GM23248 (cell line): ENCODE data around the gene RAB4B. TPM values are rescaled to one million over a fixed set of nuclear protein-coding genes. Genes with fewer than 3 reads are reported as not detected.

ENCODE experiments used
- DNase-seq: peaks from one replicate; pipeline ENCODE4 v3.0.0-alpha.2; 2015
- H2AFZ ChIP-seq: fragments of 200-600 bp; sonication (generic); 2 replicates; pipeline ENCODE4 v1.6.1; 2016; ENCODE audit warnings: antibody characterized with exemption
- H3F3A ChIP-seq: fragments of 200-600 bp; sonication (generic); 2 replicates; pipeline ENCODE4 v1.6.1; 2016; ENCODE audit warnings: mild to moderate bottlenecking, antibody characterized with exemption, mixed run types; ENCODE audit not compliant: insufficient read depth
- H3K27ac ChIP-seq: fragments of 200-600 bp; sonication (generic); 2 replicates; pipeline ENCODE4 v1.5.1; 2016; ENCODE audit warnings: mild to moderate bottlenecking
- H3K27me3 ChIP-seq: fragments of 200-600 bp; sonication (generic); replicated peaks from 2 replicates; pipeline ENCODE4 v1.6.1; 2016; ENCODE audit warnings: mild to moderate bottlenecking; ENCODE audit not compliant: insufficient read depth
- H3K36me3 ChIP-seq: fragments of 200-600 bp; sonication (generic); 2 replicates; pipeline ENCODE4 v1.6.1; 2016; ENCODE audit warnings: low read depth, mild to moderate bottlenecking
- H3K4me1 ChIP-seq: fragments of 200-600 bp; sonication (generic); 2 replicates; pipeline ENCODE4 v1.6.1; 2016; ENCODE audit warnings: mild to moderate bottlenecking; ENCODE audit not compliant: insufficient read depth
- H3K4me2 ChIP-seq: fragments of 200-600 bp; sonication (generic); one replicate; pipeline ENCODE4 v1.6.1; 2016; ENCODE audit warnings: mild to moderate bottlenecking; ENCODE audit not compliant: unreplicated experiment
- H3K4me3 ChIP-seq: fragments of 200-600 bp; sonication (generic); 2 replicates; pipeline ENCODE4 v1.5.1; 2016; ENCODE audit warnings: mild to moderate bottlenecking
- H3K79me2 ChIP-seq: fragments of 200-600 bp; sonication (generic); 2 replicates; pipeline ENCODE4 v1.6.1; 2016; ENCODE audit warnings: mild to moderate bottlenecking; ENCODE audit not compliant: insufficient read depth
- H3K9ac ChIP-seq: fragments of 200-600 bp; sonication (generic); 2 replicates; pipeline ENCODE4 v1.6.1; 2016; ENCODE audit warnings: mild to moderate bottlenecking
- H3K9me2 ChIP-seq: fragments of 200-600 bp; sonication (generic); 2 replicates; pipeline ENCODE4 v1.6.1; 2016; ENCODE audit warnings: mixed run types, mild to moderate bottlenecking, moderate library complexity; ENCODE audit not compliant: insufficient read depth
- H3K9me3 ChIP-seq: fragments of 200-600 bp; sonication (generic); one replicate; pipeline ENCODE4 v1.6.1; 2017; ENCODE audit warnings: low read depth
- H4K20me1 ChIP-seq: fragments of 200-600 bp; sonication (generic); 2 replicates; pipeline ENCODE4 v1.6.0; 2016; ENCODE audit not compliant: insufficient read depth
- EZH2 ChIP-seq: fragments of 200-600 bp; sonication (generic); IDR thresholded peaks from 2 replicates; pipeline ENCODE4 v1.6.1; 2018; ENCODE audit warnings: antibody characterized with exemption, mild to moderate bottlenecking; ENCODE audit not compliant: insufficient read depth, poor library complexity, severe bottlenecking
- EZH2phosphoT487 ChIP-seq: fragments of 200-600 bp; sonication (generic); IDR thresholded peaks from 2 replicates; pipeline ENCODE4 v1.6.1; 2018; ENCODE audit warnings: antibody characterized with exemption, moderate library complexity, mild to moderate bottlenecking, low read depth; ENCODE audit not compliant: insufficient read depth
- WGBS, 2 experiments: methylation state at CpG; one replicate each; pipeline ENCODE4 v1.1.6; 2015 to 2017; ENCODE audit warnings: low lambda C conversion rate in 2 of 2, low coverage in 1 of 2; ENCODE audit errors: missing lambda C conversion rate in 2 of 2; 5-methylcytosine and 5-hydroxymethylcytosine counted together
- in situ Hi-C: fragments of 300-500 bp; cut with MboI; formaldehyde crosslinking; loops from 2 replicates; pipeline ENCODE4 v1.15.0; 2020
- polyA plus RNA-seq: library from polyadenylated mRNA; unstranded; fragments of >200 nt; fragmentation: Nextera tagmentation; extraction: Ambion mirVana; gene quantifications from 2 replicates; pipeline ENCODE4 v1.2.1, GENCODE V29; 2016
- total RNA-seq: library from RNA; depleted of rRNA; stranded (reverse); fragments of >200 nt; shearing (Covaris generic); gene quantifications from 2 replicates; pipeline ENCODE4 v1.2.3, GENCODE V29; 2014

Gene RAB4B
- total and polyA plus RNA-seq, 2 experiments from 2014 or later: 23.2 to 25.6 TPM

- peak; percentile 51 for DNase-seq
- in situ Hi-C loops: no loop called here
- H3K36me3 ChIP-seq: peaks cover 16% of the 10 kb centered on the region
Observed at GRCh38 chr19:40754611-40755247, 23.3 kb upstream of the RAB4B start.

GRCh38 chr19:40755248-40755624 lies 22.8 kb upstream of the RAB4B start:
- Histone ChIP-seq H3K4me2 (no peak overlapping the region), H3K27ac (peak overlapping the region; percentile 56), H3F3A (peaks cover 22% of the 10 kb centered on the region; the same call in 1 of the 2 replicates), H3K36me3 (peaks cover 21% of the 10 kb centered on the region), H3K27me3 (no peaks in the 10 kb centered on the region), H3K4me3 (no peak overlapping the region), H3K9me2 (no peaks in the 10 kb centered on the region), H3K79me2 (peaks cover 87% of the 10 kb centered on the region), H3K9me3 (no peaks in the 10 kb centered on the region), H4K20me1 (no peaks in the 10 kb centered on the region), H3K9ac (0 out of 2 replicates have a peak overlapping the region, but pooled peaks have one; percentile 48), H3K4me1 (peaks cover 21% of the 10 kb centered on the region), H2AFZ (no peak overlapping the region)
- no peak for TF ChIP-seq EZH2phosphoT487
- no peak for TF ChIP-seq EZH2
- DNase-seq: no peak
- WGBS, 2 experiments: 87 to 90% methylated on average over 3 of the region's 3 CpGs
- in situ Hi-C loops: no loop called here

More at GRCh38 chr19:40754611-40755247, 23.3 kb upstream of the RAB4B start:
- H3F3A ChIP-seq: peaks cover 22% of the 10 kb centered on the region; the same call in 1 of the 2 replicates
- peak overlapping the region; percentile 56 for H3K27ac ChIP-seq
- no peak overlapping the region for H2AFZ ChIP-seq
- H3K4me2 ChIP-seq: peak overlapping the region; percentile 45
- 75 to 78% methylated on average over 9 of the region's 9 CpGs for WGBS, 2 experiments
- H3K4me1 ChIP-seq: peaks cover 24% of the 10 kb centered on the region
- no peaks in the 10 kb centered on the region for H3K9me3 ChIP-seq
- H3K79me2 ChIP-seq: peaks cover 86% of the 10 kb centered on the region
- peak overlapping the region; percentile 48 for H3K9ac ChIP-seq
- no peak for TF ChIP-seq EZH2phosphoT487
- no peak for TF ChIP-seq EZH2
- H3K9me2 ChIP-seq: no peaks in the 10 kb centered on the region
- H4K20me1 ChIP-seq: no peaks in the 10 kb centered on the region
- peak overlapping the region; percentile 30; the same call in 1 of the 2 replicates for H3K4me3 ChIP-seq
- no peaks in the 10 kb centered on the region for H3K27me3 ChIP-seq

DNA sequence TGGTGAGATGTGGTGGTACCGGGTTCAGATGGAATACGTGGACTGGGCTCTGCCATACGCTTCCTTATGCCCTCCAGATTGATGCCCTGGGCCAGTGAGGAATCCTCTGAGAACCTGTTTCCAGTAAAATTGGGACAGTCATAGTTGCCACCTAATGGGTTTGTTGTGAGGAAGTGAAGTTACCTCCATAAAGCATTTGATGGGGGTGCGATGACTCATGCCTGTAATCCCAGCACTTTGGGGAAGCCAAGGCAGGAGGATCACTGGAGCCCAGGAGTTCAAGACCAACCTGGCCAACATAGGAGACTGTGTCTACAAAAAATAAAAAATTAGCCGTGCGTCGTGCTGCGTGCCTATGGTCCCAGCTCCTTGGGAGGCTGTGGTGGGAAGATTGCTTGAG lies 22.3 kb upstream of the RAB4B start:
- WGBS, 2 experiments: 91 to 97% methylated on average over 8 of the region's 8 CpGs

GRCh38 chr19:40756502-40757110 lies 21.4 kb upstream of the RAB4B start:
- Histone ChIP-seq H3K4me1 (peaks cover 21% of the 10 kb centered on the region), H3K9me2 (no peaks in the 10 kb centered on the region), H4K20me1 (no peaks in the 10 kb centered on the region), H3K27me3 (no peaks in the 10 kb centered on the region), H3K9me3 (no peaks in the 10 kb centered on the region), H3K27ac (no peak overlapping the region), H3K36me3 (peaks cover 26% of the 10 kb centered on the region), H3K79me2 (peaks cover 91% of the 10 kb centered on the region), H2AFZ (no peak overlapping the region), H3K9ac (no peak overlapping the region), H3K4me3 (no peak overlapping the region), H3F3A (peaks cover 16% of the 10 kb centered on the region; the same call in 1 of the 2 replicates), H3K4me2 (no peak overlapping the region)
- in situ Hi-C loops: no loop called here
- DNase-seq: no peak
- TF ChIP-seq EZH2phosphoT487 (no peak), EZH2 (no peak)
- WGBS, 2 experiments: 86 to 88% methylated on average over 10 of the region's 11 CpGs

More for the DNA sequence above, 22.3 kb upstream of the RAB4B start:
- no peak overlapping the region for H2AFZ ChIP-seq
- H3K9me3 ChIP-seq: no peaks in the 10 kb centered on the region
- H3K27me3 ChIP-seq: no peaks in the 10 kb centered on the region
- no peak overlapping the region for H3K27ac ChIP-seq
- H3K9me2 ChIP-seq: no peaks in the 10 kb centered on the region
- no peak for TF ChIP-seq EZH2phosphoT487
- H3K36me3 ChIP-seq: peaks cover 24% of the 10 kb centered on the region
- H3K4me1 ChIP-seq: peaks cover 21% of the 10 kb centered on the region
- H3K79me2 ChIP-seq: peaks cover 92% of the 10 kb centered on the region
- no peak overlapping the region for H3K4me3 ChIP-seq
- no peaks in the 10 kb centered on the region for H4K20me1 ChIP-seq
- H3F3A ChIP-seq: peaks cover 22% of the 10 kb centered on the region; the same call in 1 of the 2 replicates
- in situ Hi-C loops: no loop called here
- H3K9ac ChIP-seq: no peak overlapping the region
- no peak overlapping the region for H3K4me2 ChIP-seq
- DNase-seq: no peak
